HEK293 (cell line): ENCODE measurements around the gene ACHE.

Experiments
- GLIS1 ChIP-seq: fragments of 450-650 bp; formaldehyde crosslinking; IDR thresholded peaks from 2 replicates; pipeline ENCODE4 v1.5.1; 2016; ENCODE audit warnings: missing biosample characterization, missing genetic modification characterization
- HOXC10 ChIP-seq: sonication (generic); formaldehyde crosslinking; IDR thresholded peaks from 2 replicates; pipeline ENCODE4 v1.8.1; 2023; ENCODE audit warnings: mild to moderate bottlenecking, missing genetic modification reagents
- KLF10 ChIP-seq: fragments of 450-650 bp; IDR thresholded peaks from 2 replicates; pipeline ENCODE4 v1.5.1; 2018; ENCODE audit warnings: missing biosample characterization, mild to moderate bottlenecking, missing genetic modification characterization
- KLF9 ChIP-seq: fragments of 450-650 bp; formaldehyde crosslinking; IDR thresholded peaks from 2 replicates; pipeline ENCODE4 v1.5.1; 2016; ENCODE audit warnings: missing biosample characterization, missing genetic modification characterization, low read depth
- MEIS1 ChIP-seq: sonication (generic); formaldehyde crosslinking; IDR thresholded peaks from 2 replicates; pipeline ENCODE4 v1.8.1; 2022; ENCODE audit warnings: missing genetic modification reagents, mild to moderate bottlenecking, borderline replicate concordance
- OVOL3 ChIP-seq: fragments of 450-650 bp; formaldehyde crosslinking; IDR thresholded peaks from 2 replicates; pipeline ENCODE4 v1.5.1; 2016; ENCODE audit warnings: missing biosample characterization, missing genetic modification characterization
- PRDM4 ChIP-seq: fragments of 450-650 bp; formaldehyde crosslinking; IDR thresholded peaks from 2 replicates; pipeline ENCODE4 v1.5.1; 2017; ENCODE audit warnings: missing biosample characterization, missing genetic modification characterization
- RBAK ChIP-seq: fragments of 450-650 bp; formaldehyde crosslinking; IDR thresholded peaks from 2 replicates; pipeline ENCODE4 v1.5.1; 2016; ENCODE audit warnings: missing biosample characterization, missing genetic modification characterization
- ZBTB1 ChIP-seq: fragments of 450-650 bp; formaldehyde crosslinking; IDR thresholded peaks from 2 replicates; pipeline ENCODE4 v1.5.1; 2016; ENCODE audit warnings: missing biosample characterization, missing genetic modification characterization
- ZBTB48 ChIP-seq: fragments of 450-650 bp; formaldehyde crosslinking; IDR thresholded peaks from 2 replicates; pipeline ENCODE4 v1.5.1; 2016; ENCODE audit warnings: missing biosample characterization, missing genetic modification characterization
- ZFP37 ChIP-seq: fragments of 450-650 bp; formaldehyde crosslinking; IDR thresholded peaks from 2 replicates; pipeline ENCODE4 v1.5.1; 2016; ENCODE audit warnings: missing biosample characterization, missing genetic modification characterization
- ZNF140 ChIP-seq: fragments of 450-650 bp; formaldehyde crosslinking; IDR thresholded peaks from 2 replicates; pipeline ENCODE4 v1.5.1; 2016; ENCODE audit warnings: missing biosample characterization, missing genetic modification characterization
- ZNF169 ChIP-seq: fragments of 450-650 bp; formaldehyde crosslinking; IDR thresholded peaks from 2 replicates; pipeline ENCODE4 v1.5.1; 2016; ENCODE audit warnings: missing biosample characterization, missing genetic modification characterization
- ZNF18 ChIP-seq: fragments of 450-650 bp; formaldehyde crosslinking; IDR thresholded peaks from 2 replicates; pipeline ENCODE4 v1.5.1; 2016; ENCODE audit warnings: missing biosample characterization, missing genetic modification characterization
- ZNF239 ChIP-seq: fragments of 450-650 bp; formaldehyde crosslinking; IDR thresholded peaks from 2 replicates; pipeline ENCODE4 v1.5.1; 2016; ENCODE audit warnings: missing biosample characterization, missing genetic modification characterization
- ZNF274 ChIP-seq, 2 experiments: fragments of 200-500 bp in 1 of 2; fragments of 450-650 bp in 1 of 2; sonication (Bioruptor generic) in 1 of 2; formaldehyde crosslinking in 1 of 2; IDR thresholded peaks; 2 replicates each; pipeline versions ENCODE4 v1.5.1 to v1.6.1; 2014 to 2016; ENCODE audit warnings: borderline replicate concordance in 1 of 2, inconsistent platforms in 1 of 2, low read length in 1 of 2, missing biosample characterization in 1 of 2, missing genetic modification characterization in 1 of 2
- ZNF350 ChIP-seq: fragments of 450-650 bp; formaldehyde crosslinking; IDR thresholded peaks from 2 replicates; pipeline ENCODE4 v1.5.0; 2017; ENCODE audit warnings: missing biosample characterization, mild to moderate bottlenecking, missing genetic modification characterization
- ZNF501 ChIP-seq: fragments of 450-650 bp; formaldehyde crosslinking; IDR thresholded peaks from 2 replicates; pipeline ENCODE4 v1.5.1; 2016; ENCODE audit warnings: missing biosample characterization, missing genetic modification characterization
- ZNF529 ChIP-seq: fragments of 450-650 bp; formaldehyde crosslinking; IDR thresholded peaks from 2 replicates; pipeline ENCODE4 v1.5.1; 2017; ENCODE audit warnings: missing genetic modification characterization, missing biosample characterization; ENCODE audit not compliant: insufficient replicate concordance
- ZNF544 ChIP-seq: fragments of 450-650 bp; formaldehyde crosslinking; IDR thresholded peaks from 2 replicates; pipeline ENCODE4 v1.5.0; 2017; ENCODE audit warnings: missing biosample characterization, missing genetic modification characterization
- ZNF561 ChIP-seq: fragments of 450-650 bp; IDR thresholded peaks from 2 replicates; pipeline ENCODE4 v1.5.1; 2018; ENCODE audit warnings: missing biosample characterization, missing genetic modification characterization, borderline replicate concordance
- ZNF600 ChIP-seq: fragments of 450-650 bp; formaldehyde crosslinking; IDR thresholded peaks from 2 replicates; pipeline ENCODE4 v1.5.1; 2016; ENCODE audit warnings: missing biosample characterization, missing genetic modification characterization
- ZNF610 ChIP-seq: fragments of 450-650 bp; formaldehyde crosslinking; IDR thresholded peaks from 2 replicates; pipeline ENCODE4 v1.5.1; 2016; ENCODE audit warnings: missing biosample characterization, missing genetic modification characterization, borderline replicate concordance
- ZNF626 ChIP-seq: fragments of 450-650 bp; sonication (Bioruptor Pico); formaldehyde crosslinking; IDR thresholded peaks from 2 replicates; pipeline ENCODE4 v1.5.1; 2018; ENCODE audit warnings: missing biosample characterization, missing genetic modification characterization, inconsistent platforms
- ZNF660 ChIP-seq: fragments of 450-650 bp; IDR thresholded peaks from 2 replicates; pipeline ENCODE4 v1.5.1; 2018; ENCODE audit warnings: missing biosample characterization, mild to moderate bottlenecking, missing genetic modification characterization
- ZNF777 ChIP-seq: fragments of 450-650 bp; formaldehyde crosslinking; IDR thresholded peaks from 2 replicates; pipeline ENCODE4 v1.5.1; 2017; ENCODE audit warnings: missing biosample characterization, missing genetic modification characterization, borderline replicate concordance
- ZNF792 ChIP-seq: fragments of 450-650 bp; formaldehyde crosslinking; IDR thresholded peaks from 2 replicates; pipeline ENCODE4 v1.5.1; 2016; ENCODE audit warnings: missing biosample characterization, missing genetic modification characterization
- TF ChIP-seq, protein P1 (sequence below): fragments of 450-650 bp; formaldehyde crosslinking; IDR thresholded peaks from 2 replicates; pipeline ENCODE4 v1.5.1; 2016; ENCODE audit warnings: missing biosample characterization, missing genetic modification characterization, low read depth
- TF ChIP-seq, protein P2 (sequence below): fragments of 450-650 bp; formaldehyde crosslinking; IDR thresholded peaks from 2 replicates; pipeline ENCODE4 v1.5.0; 2017; ENCODE audit warnings: missing biosample characterization, missing genetic modification characterization, borderline replicate concordance
- TF ChIP-seq, protein P3 (sequence below): fragments of 450-650 bp; formaldehyde crosslinking; IDR thresholded peaks from 2 replicates; pipeline ENCODE4 v1.5.1; 2016; ENCODE audit warnings: missing biosample characterization, missing genetic modification characterization

Gene ACHE

GRCh38 chr7:100852048-100852872, 43.4 kb downstream of the ACHE start, which contains the start of gene SLC12A9 (continued):
- TF ChIP-seq ZBTB48 (tag by site-specific recombination) (peak; percentile 51; the same call in 1 of the 2 replicates), ZNF239 (tag by site-specific recombination) (no peak), GLIS1 (tag by site-specific recombination) (peak; percentile 56), HOXC10 (CRISPR knock-in tag) (no peak), MEIS1 (CRISPR knock-in tag) (no peak), ZFP37 (tag by site-specific recombination) (0 out of 2 replicates have a peak, but pooled peaks have one; percentile 47), ZNF501 (tag by site-specific recombination) (no peak; the same call in 1 of the 2 replicates), ZNF610 (no peak), ZNF626 (tag by site-specific recombination) (no peak), ZNF274 (IDR thresholded peaks at IDR 0.05; ENCODE audit: low read length) (no peak), ZNF274 (tag by site-specific recombination; IDR thresholded peaks at IDR 0.05; ENCODE audit: borderline replicate concordance) (no peak), ZNF561 (tag by site-specific recombination) (peak; percentile 43; the same call in 1 of the 2 replicates), ZNF169 (tag by site-specific recombination) (no peak), PRDM4 (tag by site-specific recombination) (no peak), ZNF792 (tag by site-specific recombination) (no peak), ZNF18 (no peak), RBAK (tag by site-specific recombination) (no peak), ZNF600 (peak; percentile 83), OVOL3 (tag by site-specific recombination) (0 out of 2 replicates have a peak, but pooled peaks have one; percentile 20), ZNF529 (no peak), KLF10 (tag by site-specific recombination) (peak; percentile 97), ZNF350 (no peak), ZNF140 (tag by site-specific recombination) (no peak), ZNF660 (tag by site-specific recombination) (peak; percentile 32; the same call in 1 of the 2 replicates), KLF9 (peak; percentile 99), ZBTB1 (no peak), ZNF544 (no peak), ZNF777 (tag by site-specific recombination) (no peak)
- TF ChIP-seq, protein P1, sequence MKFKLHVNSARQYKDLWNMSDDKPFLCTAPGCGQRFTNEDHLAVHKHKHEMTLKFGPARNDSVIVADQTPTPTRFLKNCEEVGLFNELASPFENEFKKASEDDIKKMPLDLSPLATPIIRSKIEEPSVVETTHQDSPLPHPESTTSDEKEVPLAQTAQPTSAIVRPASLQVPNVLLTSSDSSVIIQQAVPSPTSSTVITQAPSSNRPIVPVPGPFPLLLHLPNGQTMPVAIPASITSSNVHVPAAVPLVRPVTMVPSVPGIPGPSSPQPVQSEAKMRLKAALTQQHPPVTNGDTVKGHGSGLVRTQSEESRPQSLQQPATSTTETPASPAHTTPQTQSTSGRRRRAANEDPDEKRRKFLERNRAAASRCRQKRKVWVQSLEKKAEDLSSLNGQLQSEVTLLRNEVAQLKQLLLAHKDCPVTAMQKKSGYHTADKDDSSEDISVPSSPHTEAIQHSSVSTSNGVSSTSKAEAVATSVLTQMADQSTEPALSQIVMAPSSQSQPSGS (tag by site-specific recombination), result no peak
- TF ChIP-seq, protein P2, sequence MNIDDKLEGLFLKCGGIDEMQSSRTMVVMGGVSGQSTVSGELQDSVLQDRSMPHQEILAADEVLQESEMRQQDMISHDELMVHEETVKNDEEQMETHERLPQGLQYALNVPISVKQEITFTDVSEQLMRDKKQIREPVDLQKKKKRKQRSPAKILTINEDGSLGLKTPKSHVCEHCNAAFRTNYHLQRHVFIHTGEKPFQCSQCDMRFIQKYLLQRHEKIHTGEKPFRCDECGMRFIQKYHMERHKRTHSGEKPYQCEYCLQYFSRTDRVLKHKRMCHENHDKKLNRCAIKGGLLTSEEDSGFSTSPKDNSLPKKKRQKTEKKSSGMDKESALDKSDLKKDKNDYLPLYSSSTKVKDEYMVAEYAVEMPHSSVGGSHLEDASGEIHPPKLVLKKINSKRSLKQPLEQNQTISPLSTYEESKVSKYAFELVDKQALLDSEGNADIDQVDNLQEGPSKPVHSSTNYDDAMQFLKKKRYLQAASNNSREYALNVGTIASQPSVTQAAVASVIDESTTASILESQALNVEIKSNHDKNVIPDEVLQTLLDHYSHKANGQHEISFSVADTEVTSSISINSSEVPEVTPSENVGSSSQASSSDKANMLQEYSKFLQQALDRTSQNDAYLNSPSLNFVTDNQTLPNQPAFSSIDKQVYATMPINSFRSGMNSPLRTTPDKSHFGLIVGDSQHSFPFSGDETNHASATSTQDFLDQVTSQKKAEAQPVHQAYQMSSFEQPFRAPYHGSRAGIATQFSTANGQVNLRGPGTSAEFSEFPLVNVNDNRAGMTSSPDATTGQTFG, result no peak
- TF ChIP-seq, protein P3, sequence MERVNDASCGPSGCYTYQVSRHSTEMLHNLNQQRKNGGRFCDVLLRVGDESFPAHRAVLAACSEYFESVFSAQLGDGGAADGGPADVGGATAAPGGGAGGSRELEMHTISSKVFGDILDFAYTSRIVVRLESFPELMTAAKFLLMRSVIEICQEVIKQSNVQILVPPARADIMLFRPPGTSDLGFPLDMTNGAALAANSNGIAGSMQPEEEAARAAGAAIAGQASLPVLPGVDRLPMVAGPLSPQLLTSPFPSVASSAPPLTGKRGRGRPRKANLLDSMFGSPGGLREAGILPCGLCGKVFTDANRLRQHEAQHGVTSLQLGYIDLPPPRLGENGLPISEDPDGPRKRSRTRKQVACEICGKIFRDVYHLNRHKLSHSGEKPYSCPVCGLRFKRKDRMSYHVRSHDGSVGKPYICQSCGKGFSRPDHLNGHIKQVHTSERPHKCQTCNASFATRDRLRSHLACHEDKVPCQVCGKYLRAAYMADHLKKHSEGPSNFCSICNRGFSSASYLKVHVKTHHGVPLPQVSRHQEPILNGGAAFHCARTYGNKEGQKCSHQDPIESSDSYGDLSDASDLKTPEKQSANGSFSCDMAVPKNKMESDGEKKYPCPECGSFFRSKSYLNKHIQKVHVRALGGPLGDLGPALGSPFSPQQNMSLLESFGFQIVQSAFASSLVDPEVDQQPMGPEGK (tag by site-specific recombination), result peak; percentile 92
